ENCODE data around the gene NAXD. TPM values are rescaled to one million over a fixed set of nuclear protein-coding genes. Genes with fewer than 3 reads are reported as not detected.

The NAXD gene
- total RNA-seq, 1 donor from 2014 or later = 62.7 TPM

Other genes with a start within 250 kb of the NAXD start
- gene RAB20, start 53.8 kb upstream of the NAXD start, total RNA-seq = 41.1 TPM
- 62.8 TPM for gene CARS2, start 90.6 kb downstream of the NAXD start, total RNA-seq
- gene ING1, start 98.2 kb downstream of the NAXD start, total RNA-seq = 18.6 TPM